Measurements from ENCODE around the gene PROM1. TPM values are rescaled to one million over a fixed set of nuclear protein-coding genes. Genes with fewer than 3 reads are reported as not detected.

PROM1 gene
- total and polyA plus RNA-seq, 9 of the 15 experiments (the other 6 are each of a cell fraction or from before 2014, with no cell fraction given): 0.05 TPM; not detected in 8

- TF ChIP-seq ELK3 (CRISPR knock-in tag; IDR thresholded peaks at IDR 0.05) (no peak), MTA2 (IDR thresholded peaks at IDR 0.05; ENCODE audit: low read depth) (no peak), MEF2A (IDR thresholded peaks at IDR 0.05; ENCODE audit: control insufficient read depth, low read depth, low read length) (no peak)
These were observed 162.3 kb downstream of the PROM1 start (continued) for GRCh38 chr4:15921592-15921932.

- Histone ChIP-seq H3K4me2 (ENCODE audit: insufficient read depth, low read length) (no peak overlapping the region), H3K4me3 (no peak overlapping the region), H3K9ac (ENCODE audit: insufficient read depth in 1 of 2, low read depth in 2 of 2, low read length in 2 of 2) (no peak overlapping the region), H4K20me1 (replicated peaks; ENCODE audit: control insufficient read depth, insufficient read depth, low read length) (no peaks in the 10 kb centered on the region), H3K9me3 (replicated peaks; ENCODE audit: control insufficient read depth, insufficient read depth, low read depth, low read length) (no peaks in the 10 kb centered on the region), H3K27me3 (ENCODE audit: control insufficient read depth in 2 of 2, insufficient read depth in 2 of 2, low read length in 2 of 2) (peaks cover 0 to 19% of the 10 kb centered on the region in 2 experiments; a peak in 4 of 5 replicates), H3K79me2 (ENCODE audit: control insufficient read depth, insufficient read depth, low read length) (no peaks in the 10 kb centered on the region), H3K36me3 (ENCODE audit: control insufficient read depth, insufficient read depth, low read length) (no peaks in the 10 kb centered on the region), H3K27ac (ENCODE audit: extremely low read depth, low read depth, low read length) (no peak overlapping the region), H2AFZ (ENCODE audit: low read depth, low read length) (no peak overlapping the region), H3K9me1 (ENCODE audit: control insufficient read depth, insufficient read depth, low read length) (no peaks in the 10 kb centered on the region), H3K4me1 (replicated peaks in 1 of 2; ENCODE audit: control insufficient read depth in 2 of 2, insufficient read depth in 2 of 2, low read length in 2 of 2) (no peaks in the 10 kb centered on the region)
- ChIA-PET CTCF (ENCODE audit: low intra/inter-chr PET ratio) (no interaction called here), POLR2A (no interaction called here)
- BruUV-seq (replicated peaks): no TSS peak
- DNase-seq (ENCODE audit: extremely low read depth in 1 of 4, low spot score in 3 of 4) (no peak), FAIRE-seq (no peak), ATAC-seq (no peak)
- intact Hi-C loops (cut with micrococcal nuclease): no loop called here
- in situ Hi-C loops (cut with MboI): no loop called here
- WGBS (ENCODE audit: insufficient coverage, low coverage, missing lambda C conversion rate): 0% methylated on average over 4 of the region's 4 CpGs
- TF ChIP-seq NCOA6 (IDR thresholded peaks at IDR 0.05) (no peak), VEZF1 (CRISPR knock-in tag; IDR thresholded peaks at IDR 0.05) (no peak), FOSL1 (tag; conservative IDR thresholded peaks at IDR 0.05) (peak; percentile 51; the same call in 1 of the 2 replicates), CBFA2T2 (conservative IDR thresholded peaks at IDR 0.05) (peak; percentile 49), KAT8 (IDR thresholded peaks at IDR 0.05; ENCODE audit: low read depth) (no peak), SAFB (IDR thresholded peaks at IDR 0.05; ENCODE audit: borderline replicate concordance, low read depth, low read length) (no peak), TCFL5 (CRISPR knock-in tag; conservative IDR thresholded peaks at IDR 0.05) (no peak), KDM1A (IDR thresholded peaks at IDR 0.05) (peak; percentile 25 to 34; a peak in 2 of 4 replicates), NFXL1 (CRISPR knock-in tag; IDR thresholded peaks at IDR 0.05) (no peak), BACH1 (tag; IDR thresholded peaks at IDR 0.05) (no peak), ID3 (CRISPR knock-in tag; IDR thresholded peaks at IDR 0.05) (no peak), ID3 (tag; IDR thresholded peaks at IDR 0.05) (no peak), RNF2 (IDR thresholded peaks at IDR 0.05) (no peak), JUNB (CRISPR knock-in tag; conservative IDR thresholded peaks at IDR 0.05) (no peak), ZNF717 (CRISPR knock-in tag; IDR thresholded peaks at IDR 0.05) (no peak), ZNF41 (CRISPR knock-in tag; conservative IDR thresholded peaks at IDR 0.05) (no peak), ZEB2 (IDR thresholded peaks at IDR 0.05) (no peak), CBFA2T3 (IDR thresholded peaks at IDR 0.05) (peak; percentile 73), SMC3 (conservative IDR thresholded peaks at IDR 0.05; ENCODE audit: insufficient read depth, low read depth, low read length) (no peak)
These were observed 162.9 kb downstream of the PROM1 start for GRCh38 chr4:15920723-15921591.

Measured in K562 (cell line).